Naive B cell (primary cell): ENCODE data around the gene IFNG-AS1. TPM values are rescaled to one million over a fixed set of nuclear protein-coding genes. Genes with fewer than 3 reads are reported as not detected.
A peak's percentile ranks its signal among the peaks of the same experiment; 100 is the strongest.

Experiments
- ATAC-seq, 2 donors: fragments of 150-1000 bp; cut with Tn5 transposase; 2 replicates each; pipeline ENCODE4 v1.10.0; 2021; ENCODE audit warnings: low read depth in 2 of 2, mild to moderate bottlenecking in 2 of 2, moderate library complexity in 2 of 2
- DNase-seq: peaks from one replicate; pipeline ENCODE4 v3.0.0; 2022
- H3K27ac Mint-ChIP-seq, 6 donors: one replicate each; pipeline ENCODE4 v1.8.0; 2020 to 2022; ENCODE audit warnings: mild to moderate bottlenecking in 6 of 6, mixed read lengths in 6 of 6, moderate library complexity in 5 of 6, inconsistent platforms in 2 of 6
- H3K27me3 Mint-ChIP-seq, 3 donors: one replicate each; pipeline ENCODE4 v1.8.0; 2021 to 2022; ENCODE audit warnings: mixed read lengths in 3 of 3, mild to moderate bottlenecking in 1 of 3
- H3K36me3 Mint-ChIP-seq, 2 donors: one replicate each; pipeline ENCODE4 v1.8.0; 2020 to 2022; ENCODE audit warnings: mixed read lengths in 2 of 2, inconsistent platforms in 1 of 2, mild to moderate bottlenecking in 1 of 2
- H3K4me1 Mint-ChIP-seq, 3 donors: one replicate each; pipeline ENCODE4 v1.8.0; 2020 to 2022; ENCODE audit warnings: mixed read lengths in 3 of 3, inconsistent platforms in 1 of 3, mild to moderate bottlenecking in 1 of 3, moderate library complexity in 1 of 3
- H3K4me3 Mint-ChIP-seq, 8 donors: one replicate each; pipeline ENCODE4 v1.8.0; 2020 to 2022; ENCODE audit warnings: mild to moderate bottlenecking in 8 of 8, mixed read lengths in 8 of 8, moderate library complexity in 8 of 8, inconsistent platforms in 2 of 8
- H3K9me3 Mint-ChIP-seq, 7 donors: one replicate each; pipeline ENCODE4 v1.8.0; 2020 to 2022; ENCODE audit warnings: mixed read lengths in 7 of 7, mild to moderate bottlenecking in 5 of 7, inconsistent platforms in 2 of 7, moderate library complexity in 1 of 7
- polyA plus RNA-seq, 6 donors: library from polyadenylated mRNA; unstranded; fragments of 300-500 nt; fragmentation: Illumina TruSeq; gene quantifications; one replicate each; pipeline ENCODE4 v1.2.3, GENCODE V29; 2021; ENCODE audit warnings: low read depth in 6 of 6

The IFNG-AS1 gene
- polyA plus RNA-seq, 6 donors from 2014 or later = 7.0 to 22.1 (median 12.0) TPM

DNA sequence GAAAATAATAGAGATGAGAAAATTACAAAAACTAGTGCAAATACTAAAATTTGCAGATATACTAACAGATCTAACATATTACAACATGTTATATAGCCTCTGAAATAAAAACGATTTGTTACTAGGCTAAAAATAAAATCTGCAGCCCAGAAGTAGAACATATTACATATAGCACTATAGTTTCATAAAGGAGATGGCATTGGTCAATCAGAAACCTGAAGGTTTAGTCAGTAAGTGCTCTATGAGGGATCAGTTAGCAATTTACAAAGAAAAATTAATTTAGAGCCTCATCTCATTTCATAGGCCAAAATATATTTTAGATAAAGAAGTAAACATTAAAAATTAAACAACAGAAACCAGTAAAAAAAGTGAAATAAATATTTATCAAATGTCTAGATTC, 41.0 kb downstream of the IFNG-AS1 start:
- no peak for ATAC-seq
- Mint-ChIP-seq H3K36me3 (peaks cover 14 to 38% of the 10 kb centered on the region in 2 donors), H3K9me3 (peaks cover 0 to 15% (median 5%) of the 10 kb centered on the region in 7 donors)

DNA sequence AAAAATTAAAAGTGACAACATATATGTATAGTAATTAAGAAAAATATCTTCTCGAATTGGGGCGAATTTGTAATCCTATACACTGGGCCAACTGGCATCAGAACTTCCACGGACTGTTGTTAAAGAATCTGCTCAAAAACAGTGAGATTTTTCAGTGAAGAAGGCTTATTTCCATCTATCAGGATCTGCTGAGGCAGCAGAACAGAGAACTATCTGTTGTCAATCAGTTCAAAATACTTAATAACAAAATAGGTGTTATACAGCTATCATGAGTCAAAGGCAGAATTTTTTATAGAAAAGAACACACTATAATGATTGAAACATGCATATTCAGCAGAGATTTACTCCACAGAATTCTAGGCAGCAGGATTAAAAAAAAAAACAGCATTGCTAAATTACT, 41.9 kb downstream of the IFNG-AS1 start:
- no peaks in the 10 kb centered on the region for H3K27me3 Mint-ChIP-seq
- H3K4me3 Mint-ChIP-seq = no peak overlapping the region
- peaks cover 9 to 26% (median 12%) of the 10 kb centered on the region in 3 donors for H3K4me1 Mint-ChIP-seq
- H3K36me3 Mint-ChIP-seq = peaks cover 19 to 46% of the 10 kb centered on the region in 2 donors
- H3K9me3 Mint-ChIP-seq = peaks cover 0 to 15% (median 5%) of the 10 kb centered on the region in 7 donors
- no peak for DNase-seq
- no peak for ATAC-seq
- no peak overlapping the region for H3K27ac Mint-ChIP-seq

More for the DNA sequence above, 41.0 kb downstream of the IFNG-AS1 start:
- H3K4me3 Mint-ChIP-seq = no peak overlapping the region
- no peak for DNase-seq
- peaks cover 9 to 25% (median 12%) of the 10 kb centered on the region in 3 donors for H3K4me1 Mint-ChIP-seq
- H3K27me3 Mint-ChIP-seq = no peaks in the 10 kb centered on the region
- no peak overlapping the region for H3K27ac Mint-ChIP-seq

DNA sequence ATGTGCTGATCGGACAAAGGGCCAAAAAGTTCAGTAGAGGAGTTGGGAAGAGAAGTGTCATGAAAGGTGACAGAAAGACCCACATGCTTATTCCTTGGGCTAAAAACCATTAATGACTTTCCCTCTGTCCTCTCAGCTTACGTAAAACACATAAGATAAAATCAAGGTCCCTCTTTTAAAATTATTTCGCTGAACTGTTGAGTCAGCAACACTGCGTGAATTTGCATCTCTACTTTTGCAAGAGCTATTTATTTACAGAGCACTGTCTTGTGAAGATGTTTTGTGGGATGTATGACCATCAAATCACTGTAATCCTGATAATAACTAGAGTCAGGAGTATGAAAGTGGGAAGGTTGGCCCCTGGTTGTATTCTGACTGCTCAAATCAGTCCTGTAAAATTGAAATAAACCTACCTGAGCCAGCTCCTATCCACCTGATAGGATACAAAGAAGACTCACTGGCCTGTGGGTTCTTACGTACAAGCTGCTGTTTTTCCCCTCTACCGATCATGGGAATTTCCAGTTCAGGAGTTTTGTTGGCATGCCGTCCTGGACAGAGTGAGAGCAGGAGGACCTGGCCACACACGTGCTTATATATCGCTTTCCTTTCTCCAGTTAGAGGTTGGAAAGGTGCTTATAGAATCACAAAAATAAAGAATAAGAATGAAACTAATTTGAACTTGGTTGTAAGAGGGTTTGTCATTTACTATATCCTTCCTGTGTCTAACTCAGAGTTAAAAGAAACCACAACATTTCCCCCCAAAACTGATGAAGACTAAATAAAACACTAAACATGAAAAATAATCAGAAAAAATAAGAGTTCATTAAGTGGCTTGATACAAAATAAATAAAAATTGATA, 42.9 kb downstream of the IFNG-AS1 start:
- Mint-ChIP-seq H3K4me3 (peak overlapping the region in 1 of 8 donors; percentile 40), H3K9me3 (peaks cover 0 to 15% (median 5%) of the 10 kb centered on the region in 7 donors), H3K36me3 (peaks cover 16 to 43% of the 10 kb centered on the region in 2 donors), H3K27me3 (no peaks in the 10 kb centered on the region), H3K4me1 (peaks cover 9 to 26% (median 12%) of the 10 kb centered on the region in 3 donors), H3K27ac (peak overlapping the region in 4 of 6 donors; percentile 56 to 74 (median 68))
- DNase-seq (no peak), ATAC-seq (no peak)

DNA sequence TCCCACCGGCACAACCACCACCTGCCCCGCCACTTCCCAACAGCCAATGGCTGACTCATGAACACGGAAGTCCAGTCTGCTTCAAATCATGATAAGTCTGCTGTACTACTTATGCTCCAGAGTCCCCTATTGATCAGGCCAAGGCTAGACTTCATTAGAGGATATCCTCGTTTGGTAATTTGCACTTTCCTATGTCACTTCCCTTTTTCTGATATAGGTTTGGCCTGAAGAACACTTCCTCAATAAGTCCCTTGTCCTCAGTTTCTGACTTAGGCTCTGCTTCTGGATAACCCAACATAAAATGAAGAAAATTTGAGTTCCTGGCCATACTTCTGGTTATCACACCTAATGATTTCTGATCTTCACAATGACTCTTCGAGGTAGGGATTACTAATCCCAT, 45.3 kb downstream of the IFNG-AS1 start:
- H3K27ac Mint-ChIP-seq = peak overlapping the region in 4 of 6 donors; percentile 9 to 80 (median 43)
- DNase-seq (no peak), ATAC-seq (no peak)
- H3K4me1 Mint-ChIP-seq = peaks cover 12 to 22% (median 16%) of the 10 kb centered on the region in 3 donors
- H3K4me3 Mint-ChIP-seq = no peak overlapping the region
- no peaks in the 10 kb centered on the region for H3K27me3 Mint-ChIP-seq
- peaks cover 7 to 22% of the 10 kb centered on the region in 2 donors for H3K36me3 Mint-ChIP-seq
- H3K9me3 Mint-ChIP-seq = peaks cover 0 to 6% (median 0%) of the 10 kb centered on the region in 7 donors

DNA sequence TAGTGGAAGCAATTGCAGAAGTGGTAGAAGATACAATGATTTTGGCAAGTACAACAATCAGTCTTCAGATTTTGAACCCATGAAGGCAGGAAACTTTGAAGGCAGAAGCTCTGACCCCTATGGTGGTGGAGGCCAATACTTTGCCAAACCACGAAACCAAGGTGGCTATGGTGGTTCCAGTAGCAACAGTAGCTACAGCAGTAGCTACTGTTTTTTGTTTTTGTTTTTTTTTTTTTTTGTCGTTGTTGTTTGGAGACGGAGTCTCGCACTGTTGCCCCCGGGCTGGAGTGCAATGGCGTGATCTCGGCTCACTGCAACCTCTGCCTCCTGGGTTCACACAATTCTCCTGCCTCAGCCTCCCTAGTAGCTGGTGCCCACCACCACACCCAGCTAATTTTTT, 47.4 kb downstream of the IFNG-AS1 start:
- Mint-ChIP-seq H3K27me3 (no peaks in the 10 kb centered on the region), H3K27ac (peak overlapping the region in 1 of 6 donors; percentile 56), H3K4me1 (peaks cover 21 to 28% (median 27%) of the 10 kb centered on the region in 3 donors), H3K9me3 (peaks cover 0 to 3% (median 0%) of the 10 kb centered on the region in 7 donors), H3K4me3 (no peak overlapping the region), H3K36me3 (peaks cover 7 to 19% of the 10 kb centered on the region in 2 donors)
- no peak for DNase-seq
- no peak for ATAC-seq

DNA sequence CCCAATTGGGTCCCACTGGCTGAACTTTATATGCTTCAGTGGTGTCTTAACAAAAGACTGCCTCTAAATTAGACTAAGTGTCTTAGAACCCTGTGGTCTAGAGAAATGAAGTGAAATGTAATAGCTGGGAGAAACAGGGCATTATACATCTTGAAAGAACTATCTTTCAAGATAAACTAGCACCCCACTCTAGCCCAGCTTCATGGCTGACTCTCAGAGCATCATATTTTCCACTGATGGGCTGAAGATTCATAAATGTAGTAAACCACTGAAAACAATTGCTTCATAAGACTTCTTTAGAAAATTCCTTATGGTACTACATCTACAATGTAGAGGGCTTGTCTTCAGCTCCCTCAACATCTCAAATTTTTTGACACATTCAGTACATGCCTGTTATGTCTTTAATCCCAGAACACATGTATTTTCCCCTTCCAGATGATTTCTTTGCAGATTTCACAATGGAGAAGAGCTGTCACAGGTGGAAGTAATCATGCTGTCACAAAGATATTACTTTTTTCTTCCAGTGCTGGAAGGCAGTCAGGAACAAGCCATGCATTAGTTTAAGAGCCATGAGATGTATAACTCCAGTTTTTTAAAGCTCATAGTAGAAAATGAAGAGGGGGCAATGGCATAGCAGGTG, 48.5 kb downstream of the IFNG-AS1 start:
- peaks cover 7 to 19% of the 10 kb centered on the region in 2 donors for H3K36me3 Mint-ChIP-seq
- no peak overlapping the region for H3K4me3 Mint-ChIP-seq
- H3K27me3 Mint-ChIP-seq = no peaks in the 10 kb centered on the region
- H3K4me1 Mint-ChIP-seq = peaks cover 27 to 38% (median 32%) of the 10 kb centered on the region in 3 donors
- no peak for DNase-seq
- no peak for ATAC-seq
- peaks cover 0 to 3% (median 0%) of the 10 kb centered on the region in 7 donors for H3K9me3 Mint-ChIP-seq
- H3K27ac Mint-ChIP-seq = peak overlapping the region in 5 of 6 donors; percentile 2 to 59 (median 19)

DNA sequence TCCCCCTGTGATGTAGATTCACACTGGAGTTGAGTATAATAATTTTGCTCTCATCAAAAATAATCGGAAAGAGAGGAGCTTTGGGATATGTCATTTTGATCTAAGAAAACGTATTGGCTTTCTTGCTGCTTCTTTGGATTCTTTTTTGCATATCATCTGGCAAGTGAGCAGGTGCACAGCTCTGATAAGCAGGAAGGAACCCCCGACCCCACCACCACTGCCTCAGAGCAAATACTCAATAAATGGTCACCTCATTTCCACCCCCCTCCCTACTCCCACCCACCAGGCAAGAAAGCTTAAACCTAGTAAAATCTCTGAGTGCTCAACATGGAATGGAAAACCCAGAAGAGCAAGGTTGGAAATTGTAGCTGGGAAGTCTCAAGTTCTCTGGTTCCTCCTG, 49.4 kb downstream of the IFNG-AS1 start:
- Mint-ChIP-seq H3K4me3 (no peak overlapping the region), H3K9me3 (peaks cover 0 to 3% (median 0%) of the 10 kb centered on the region in 7 donors), H3K4me1 (peaks cover 27 to 38% (median 32%) of the 10 kb centered on the region in 3 donors), H3K27me3 (no peaks in the 10 kb centered on the region), H3K27ac (peak overlapping the region in 1 of 6 donors; percentile 5), H3K36me3 (peaks cover 7 to 19% of the 10 kb centered on the region in 2 donors)
- ATAC-seq (no peak), DNase-seq (no peak)

DNA sequence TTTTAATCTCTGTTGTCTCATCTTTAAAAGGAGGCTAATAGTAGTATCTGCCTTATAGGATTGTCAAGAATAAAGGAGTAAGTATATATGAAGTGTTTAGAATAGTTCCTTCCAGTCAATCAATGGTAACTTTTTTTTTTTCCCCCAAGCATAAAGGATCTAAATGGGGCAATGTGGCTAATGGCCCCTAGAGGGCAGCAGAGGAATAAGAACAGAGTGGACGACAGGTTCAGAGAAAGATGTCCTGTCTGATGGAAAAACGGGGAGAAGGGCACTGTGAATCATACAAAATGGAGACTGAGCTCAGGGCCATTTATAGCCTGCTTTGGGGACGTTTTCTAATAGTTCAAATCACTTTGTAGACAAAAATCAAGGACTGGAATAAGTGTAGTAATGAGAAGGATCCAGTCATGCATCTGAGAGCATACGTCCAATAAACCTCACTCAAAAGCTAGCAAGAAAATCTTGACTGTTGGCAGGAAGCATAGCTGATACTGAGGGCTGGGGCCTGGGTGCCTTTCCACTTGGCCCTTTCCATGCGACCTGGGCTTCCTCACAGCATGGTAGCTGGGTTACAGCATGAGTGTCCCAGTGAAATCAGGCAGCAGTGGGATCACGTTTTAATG, 51.3 kb downstream of the IFNG-AS1 start:
- DNase-seq (peak; percentile 52), ATAC-seq (peak; percentile 24 to 52)
- no peaks in the 10 kb centered on the region for H3K27me3 Mint-ChIP-seq
- H3K4me1 Mint-ChIP-seq = peaks cover 17 to 29% (median 20%) of the 10 kb centered on the region in 3 donors
- H3K36me3 Mint-ChIP-seq = peaks cover 2 to 5% of the 10 kb centered on the region in 2 donors
- H3K4me3 Mint-ChIP-seq = peak overlapping the region in 2 of 8 donors; percentile 0 to 50
- peaks cover 0 to 3% (median 0%) of the 10 kb centered on the region in 7 donors for H3K9me3 Mint-ChIP-seq
- peak overlapping the region in 4 of 6 donors; percentile 20 to 88 (median 78) for H3K27ac Mint-ChIP-seq

DNA sequence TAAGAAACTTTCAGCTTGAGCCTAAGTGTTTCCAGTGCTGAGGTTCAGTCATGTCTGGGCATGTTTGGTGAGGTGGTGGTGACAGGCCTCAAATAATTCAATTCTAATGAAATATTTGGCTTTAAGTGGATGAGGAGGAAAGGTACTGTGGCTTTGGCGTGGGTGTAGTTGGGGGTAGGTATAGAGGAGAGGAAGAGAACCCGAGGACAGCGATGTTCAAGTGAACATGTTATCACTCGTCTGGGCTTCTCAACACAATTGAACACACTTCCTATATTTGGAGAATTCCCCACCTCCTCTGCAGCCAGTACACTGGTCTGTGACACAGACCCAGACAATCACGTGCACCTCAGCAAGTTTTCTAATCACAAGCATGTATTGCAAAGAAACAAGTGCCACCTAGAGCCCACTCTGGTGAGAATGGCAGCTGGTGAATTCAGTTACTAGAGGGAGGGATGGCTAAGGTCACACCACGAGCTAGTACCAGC, 53.0 kb downstream of the IFNG-AS1 start:
- Mint-ChIP-seq H3K4me3 (peak overlapping the region in 1 of 8 donors; percentile 10), H3K4me1 (peaks cover 17 to 43% (median 20%) of the 10 kb centered on the region in 3 donors), H3K27me3 (no peaks in the 10 kb centered on the region), H3K36me3 (no peaks in the 10 kb centered on the region), H3K9me3 (no peaks in the 10 kb centered on the region), H3K27ac (peak overlapping the region; percentile 26 to 95 (median 73))
- ATAC-seq (peak; percentile 93 to 95), DNase-seq (peak; percentile 59)

DNA sequence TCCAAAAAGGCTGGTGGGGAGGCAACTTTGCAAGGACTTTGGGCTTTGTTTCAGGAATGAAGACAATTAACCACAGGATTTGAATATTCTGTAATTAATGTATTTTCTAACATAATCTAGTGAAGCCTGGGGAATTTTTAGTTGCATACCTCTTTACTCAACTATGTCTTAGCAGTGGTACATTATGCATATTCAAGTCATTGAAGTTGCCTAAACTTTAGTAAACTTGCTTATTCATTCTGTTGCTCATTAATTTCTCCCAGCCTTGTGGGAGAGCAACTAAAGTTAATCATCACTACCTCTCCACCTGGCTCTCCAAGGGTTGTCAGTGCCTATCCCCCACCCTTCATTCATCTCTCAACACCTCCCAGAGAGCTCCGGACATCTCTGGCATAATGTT, 54.2 kb downstream of the IFNG-AS1 start:
- no peaks in the 10 kb centered on the region for H3K27me3 Mint-ChIP-seq
- no peaks in the 10 kb centered on the region for H3K36me3 Mint-ChIP-seq
- H3K9me3 Mint-ChIP-seq = no peaks in the 10 kb centered on the region
- peaks cover 17 to 38% (median 20%) of the 10 kb centered on the region in 3 donors for H3K4me1 Mint-ChIP-seq
- no peak overlapping the region for H3K4me3 Mint-ChIP-seq
- peak overlapping the region in 4 of 6 donors; percentile 61 to 85 (median 74) for H3K27ac Mint-ChIP-seq
- ATAC-seq (no peak), DNase-seq (no peak)

DNA sequence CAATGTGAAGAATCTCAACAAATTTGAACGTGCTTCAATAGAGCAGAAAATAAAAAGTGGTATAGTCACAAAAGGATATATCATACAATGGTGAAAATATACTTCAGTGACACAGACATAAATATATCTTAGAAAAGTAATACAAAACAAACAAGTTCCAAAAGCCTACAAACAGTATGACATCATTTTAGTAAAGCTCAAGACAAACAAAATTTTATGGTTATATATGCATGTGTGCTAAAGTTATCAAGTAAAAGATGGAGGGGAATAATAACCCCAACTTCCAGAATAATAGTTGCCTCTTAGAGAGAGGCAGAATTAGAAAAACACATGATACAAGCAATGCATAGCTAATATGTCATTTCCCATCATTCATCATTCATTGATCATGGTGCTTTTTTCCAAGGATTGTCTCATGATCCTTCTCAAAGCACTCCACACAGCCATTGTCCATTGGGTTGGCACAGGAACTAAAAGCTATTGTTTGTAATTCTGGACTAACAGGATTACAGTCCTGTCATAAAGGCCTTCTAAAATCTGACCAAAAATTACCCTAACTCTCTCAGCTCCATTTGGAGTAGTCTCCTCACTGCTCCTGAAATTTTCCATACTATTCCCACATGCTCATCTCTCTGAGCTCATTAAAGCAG, 59.5 kb downstream of the IFNG-AS1 start:
- no peak overlapping the region for H3K4me3 Mint-ChIP-seq
- ATAC-seq (no peak), DNase-seq (no peak)
- peaks cover 0 to 16% (median 0%) of the 10 kb centered on the region in 3 donors for H3K4me1 Mint-ChIP-seq
- H3K27ac Mint-ChIP-seq = peak overlapping the region in 2 of 6 donors; percentile 2 to 48
- H3K9me3 Mint-ChIP-seq = peaks cover 0 to 5% (median 0%) of the 10 kb centered on the region in 7 donors
- no peaks in the 10 kb centered on the region for H3K27me3 Mint-ChIP-seq
- peaks cover 0 to 8% of the 10 kb centered on the region in 2 donors for H3K36me3 Mint-ChIP-seq

DNA sequence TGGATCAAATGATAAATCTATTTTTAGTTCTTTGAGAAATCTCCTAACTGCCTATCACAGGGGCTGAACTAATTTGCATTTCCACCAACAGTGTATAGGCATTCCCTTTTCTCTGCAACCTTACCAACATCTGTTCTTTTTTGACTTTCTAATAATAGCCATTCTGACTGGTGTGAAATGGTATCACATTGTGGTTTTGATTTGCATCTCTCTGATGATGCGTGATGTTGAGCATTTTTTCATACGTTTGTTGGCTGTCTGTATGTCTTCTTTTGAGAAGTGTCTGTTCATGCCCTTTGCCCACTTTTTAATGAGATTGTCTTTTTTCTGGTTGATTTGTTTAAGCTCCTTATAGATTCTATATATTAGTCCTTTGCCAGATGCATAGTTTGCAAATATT, 67.1 kb downstream of the IFNG-AS1 start:
- ATAC-seq (peak; percentile 61 to 70), DNase-seq (peak; percentile 25)
- Mint-ChIP-seq H3K27me3 (peaks cover 0 to 2% (median 0%) of the 10 kb centered on the region in 3 donors), H3K4me3 (peak overlapping the region in 4 of 8 donors; percentile 5 to 61 (median 11)), H3K4me1 (peaks cover 15 to 17% (median 16%) of the 10 kb centered on the region in 3 donors), H3K9me3 (peaks cover 9 to 47% (median 41%) of the 10 kb centered on the region in 7 donors), H3K36me3 (peaks cover 29 to 30% of the 10 kb centered on the region in 2 donors), H3K27ac (peak overlapping the region in 2 of 6 donors; percentile 21 to 56)
